ENCODE data around the gene AVPI1.

- no peak for TF ChIP-seq CTCF (CRISPR knock-in tag; IDR thresholded peaks at IDR 0.05)
- no peak for TF ChIP-seq CHD2 (IDR thresholded peaks at IDR 0.05; ENCODE audit: low read depth, low read length)
- TF ChIP-seq USF2 (IDR thresholded peaks at IDR 0.05; ENCODE audit: low read depth, low read length) = no peak
- no peak for TF ChIP-seq USF2 (CRISPR knock-in tag; IDR thresholded peaks at IDR 0.05; ENCODE audit: borderline replicate concordance)
Measured at GRCh38 chr10:97711640-97712572, 24.9 kb upstream of the AVPI1 start.

Data from HepG2 (cell line).